Activated naive CD4-positive, alpha-beta T cell treated with anti-CD3 and anti-CD28 coated beads, Interleukin-2, amount 50 U/mL, for 16 hours (primary cell): ENCODE results near the gene SRP9.

ENCODE experiments used
- DNase-seq: peaks from one replicate; pipeline ENCODE4 v3.0.0-alpha.2; 2020

The SRP9 gene

GRCh38 chr1:225777583-225778336, at the start of gene SRP9:
Gene SRP9, plus strand, starts transcription at chr1:225777826. Its CDS starts 115 bp downstream, at chr1:225777941.
- peak; percentile 99 for DNase-seq

DNA sequence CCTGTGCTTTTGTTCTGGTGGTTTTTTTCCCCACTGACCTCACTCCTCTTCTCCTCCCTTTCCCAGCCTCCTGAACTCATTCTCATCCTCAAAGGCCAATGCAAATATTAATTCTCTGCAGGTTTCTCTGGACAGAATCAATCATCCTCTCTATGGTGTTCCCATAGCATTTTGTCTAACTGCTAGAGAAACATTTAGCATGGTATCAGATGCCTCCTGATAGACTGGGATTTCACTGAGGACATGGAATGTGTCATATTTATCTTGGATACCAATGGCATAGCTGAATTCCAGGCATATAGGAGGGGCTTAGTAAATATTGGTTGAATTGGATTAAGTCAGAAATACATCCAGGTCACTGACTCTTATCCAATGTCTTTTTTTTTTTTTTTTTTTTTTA, 46.1 kb upstream of the SRP9 start:
- no peak for DNase-seq

- no peak for DNase-seq
Observed at GRCh38 chr1:225733254-225733653, 44.4 kb upstream of the SRP9 start.

DNA sequence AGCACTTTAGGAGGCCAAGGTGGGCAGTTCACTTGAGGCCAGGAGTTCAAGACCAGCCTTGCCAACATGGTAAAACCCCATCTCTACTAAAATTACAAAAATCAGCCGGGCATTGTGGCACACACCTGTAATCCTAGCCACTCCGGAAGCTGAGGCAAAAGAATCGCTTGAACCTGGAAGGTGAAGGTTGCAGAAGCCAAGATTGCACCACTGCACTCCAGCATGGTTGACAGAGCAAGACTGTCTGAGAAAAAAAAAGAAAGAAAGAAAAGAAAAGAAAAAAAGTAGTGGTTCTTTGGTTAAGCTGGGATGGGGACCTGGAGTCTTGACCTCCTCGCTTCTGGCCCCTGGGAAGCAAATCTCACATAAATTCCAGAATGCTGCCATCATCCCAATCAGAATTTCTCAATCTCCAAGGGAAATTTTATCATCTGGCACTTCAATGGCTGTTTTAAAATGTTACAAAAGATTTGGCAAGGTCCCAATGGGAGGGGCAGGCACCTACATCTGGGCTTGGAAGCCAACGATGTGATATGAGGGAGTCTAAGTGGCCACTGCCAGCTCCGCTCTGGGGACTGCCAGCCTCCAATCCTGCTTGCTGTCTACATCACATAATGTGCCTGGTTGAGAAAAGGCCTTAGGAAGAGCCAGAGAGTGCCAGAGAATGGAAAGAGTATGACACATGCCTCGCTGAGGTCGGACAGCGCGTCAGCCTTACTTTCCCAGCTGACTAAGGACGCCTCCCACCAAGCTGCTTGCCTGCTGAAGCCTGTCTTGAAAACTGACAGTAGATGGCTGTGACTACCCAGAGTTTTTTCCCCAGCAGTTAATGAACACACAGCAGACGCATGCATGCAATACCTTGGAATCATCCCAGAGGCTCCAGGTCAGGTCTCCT, 42.1 kb upstream of the SRP9 start:
- DNase-seq, result no peak

- DNase-seq, result no peak
Observed at GRCh38 chr1:225736437-225737098, 41.1 kb upstream of the SRP9 start.

- DNase-seq, result no peak
Observed at GRCh38 chr1:225737161-225737560, 40.5 kb upstream of the SRP9 start.

DNA sequence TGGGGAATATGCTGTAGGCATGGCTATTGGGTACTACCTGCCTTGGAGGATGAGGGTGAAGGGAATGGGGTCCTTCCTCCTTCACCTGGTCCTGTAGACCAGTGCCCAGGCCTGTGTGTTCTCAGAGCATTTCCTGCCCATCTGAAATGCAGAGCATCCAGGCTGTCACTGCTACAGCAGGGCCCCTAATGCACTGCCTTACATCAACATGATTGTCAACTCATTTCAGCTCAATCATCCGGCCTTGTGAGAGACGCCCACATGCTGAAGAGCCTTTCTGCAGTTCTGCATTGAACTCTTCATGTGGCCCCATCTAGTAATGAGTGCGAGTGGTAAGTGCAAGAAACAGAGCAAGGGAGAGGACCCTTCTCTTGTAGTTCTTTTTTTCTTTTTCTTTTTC, 39.8 kb upstream of the SRP9 start:
- DNase-seq, result no peak

GRCh38 chr1:225738763-225739162, 38.9 kb upstream of the SRP9 start:
- no peak for DNase-seq

- no peak for DNase-seq
Observed at GRCh38 chr1:225739542-225740107, 38.0 kb upstream of the SRP9 start.

DNA sequence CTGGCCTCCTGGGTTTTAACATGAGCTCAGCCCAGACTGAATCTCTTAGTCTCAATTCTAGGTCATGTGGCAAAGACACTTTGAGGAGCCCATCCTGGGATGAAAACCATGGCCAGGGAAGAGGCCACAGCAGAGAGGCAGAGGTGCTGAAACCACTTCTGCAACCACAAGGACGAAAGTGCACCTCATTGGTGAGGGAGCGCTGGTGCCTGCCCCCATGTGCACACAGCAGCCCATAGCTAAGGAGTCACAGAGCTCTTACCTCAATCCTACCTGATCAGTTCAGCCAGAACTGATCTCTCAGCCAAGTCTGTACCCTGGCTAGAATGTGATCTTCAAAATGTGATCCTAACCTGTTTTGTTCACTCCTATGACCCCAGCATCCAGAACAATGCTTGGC, 32.9 kb upstream of the SRP9 start:
- no peak for DNase-seq

DNA sequence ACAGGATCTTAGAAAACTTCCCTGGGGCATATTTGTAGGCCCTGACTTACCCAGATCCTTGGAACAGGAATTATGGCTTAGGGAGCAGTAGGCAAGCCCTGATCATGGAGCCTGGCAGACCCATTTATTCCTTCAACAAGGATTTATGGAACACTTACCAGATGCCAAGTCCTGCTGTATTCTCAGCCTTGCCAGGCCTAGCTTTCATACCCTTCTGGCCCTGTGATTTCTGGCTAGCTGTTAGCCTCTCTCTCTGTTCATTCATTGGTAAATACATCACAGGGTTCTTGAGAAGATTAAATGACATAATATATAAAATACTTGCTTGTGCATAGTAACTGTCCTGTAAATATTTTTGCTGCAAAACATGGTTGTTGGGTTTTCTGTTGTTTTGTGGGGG, 32.4 kb upstream of the SRP9 start:
- DNase-seq, result no peak

GRCh38 chr1:225746361-225747179, 31.1 kb upstream of the SRP9 start:
- DNase-seq, result no peak

GRCh38 chr1:225747566-225747965, 30.1 kb upstream of the SRP9 start:
- DNase-seq, result no peak

DNA sequence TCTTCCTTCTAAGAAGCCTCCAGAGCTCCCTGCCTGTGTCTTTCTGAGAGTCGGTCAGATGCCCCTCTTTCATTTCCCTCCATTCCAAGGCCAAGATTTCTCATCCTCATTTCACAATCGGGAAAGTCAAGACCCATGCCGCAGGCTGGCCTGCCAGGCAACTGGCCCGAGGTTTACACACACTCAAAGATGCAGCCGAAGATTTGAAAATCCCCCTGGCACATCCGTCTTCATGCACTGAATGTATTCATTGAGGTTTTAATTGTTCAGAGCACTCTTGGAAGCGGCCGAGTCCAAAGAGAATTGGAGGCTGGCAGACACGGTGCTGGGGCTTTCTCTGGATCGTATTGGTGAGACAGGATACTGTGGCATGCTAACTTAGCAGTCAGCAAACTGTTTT, 29.1 kb upstream of the SRP9 start:
- DNase-seq, result no peak

- DNase-seq, result no peak
Observed at GRCh38 chr1:225749706-225750105, 27.9 kb upstream of the SRP9 start.

- no peak for DNase-seq
Observed at GRCh38 chr1:225750420-225750819, 27.2 kb upstream of the SRP9 start.

DNA sequence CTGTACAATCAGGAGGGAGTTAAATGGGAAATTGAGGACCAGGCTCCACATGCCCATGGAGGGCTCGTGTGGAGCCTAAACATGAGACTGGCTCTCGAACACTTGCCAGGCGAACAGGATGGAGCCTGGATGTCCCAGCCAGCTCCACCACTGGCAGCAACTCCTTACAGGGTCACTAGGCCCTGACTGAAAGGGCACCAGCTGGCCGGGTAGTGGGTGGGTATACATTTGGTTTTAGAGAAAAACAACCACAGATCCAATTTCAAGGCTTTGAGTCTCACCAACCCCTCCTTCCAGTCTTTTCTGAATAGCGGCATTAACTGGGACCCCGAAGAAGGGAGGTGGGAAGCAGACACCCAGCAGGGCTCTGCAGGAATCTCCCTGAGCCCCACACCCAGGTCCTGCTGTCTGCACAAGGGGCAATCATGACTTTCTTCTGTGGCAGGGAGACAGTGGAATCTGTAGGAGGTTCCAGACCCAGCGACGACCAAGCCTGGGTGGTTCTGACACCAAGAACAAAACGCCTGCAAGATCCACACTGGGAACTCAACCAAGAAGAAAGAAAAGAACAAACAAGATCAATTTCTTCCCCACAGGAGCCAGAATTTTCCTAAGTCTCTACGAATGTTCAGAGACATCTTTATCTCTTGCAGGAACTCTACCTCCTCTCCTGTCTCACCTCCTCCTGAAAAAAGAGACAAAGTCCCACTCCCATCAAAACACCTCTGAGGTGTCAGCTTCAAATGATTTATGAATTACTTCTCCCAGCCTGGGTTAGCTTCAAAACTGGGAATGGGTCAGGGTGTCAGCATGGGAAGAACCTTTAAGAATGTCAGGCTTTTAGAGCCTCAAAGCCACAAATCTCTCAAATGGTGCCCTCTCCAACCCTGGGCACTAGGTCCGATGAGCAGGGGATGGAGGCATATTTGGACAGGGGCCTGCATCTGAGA, 26.5 kb upstream of the SRP9 start:
- DNase-seq, result no peak

GRCh38 chr1:225752245-225752644, 25.4 kb upstream of the SRP9 start:
- DNase-seq, result no peak

- no peak for DNase-seq
Observed at GRCh38 chr1:225754940-225755641, 22.5 kb upstream of the SRP9 start.

GRCh38 chr1:225755671-225756319, 21.8 kb upstream of the SRP9 start:
- no peak for DNase-seq
